Measurements from ENCODE around the gene NCOA6.
"Not testable (repeated sequence)": the region's sequence is repeated elsewhere in the genome, so short reads cannot be mapped to it uniquely, and the experiment has no call there.

The NCOA6 gene

GRCh38 chr20:34774886-34775285 lies 50.6 kb downstream of the NCOA6 start:
- no peak for DNase-seq (ENCODE audit: low spot score)

- no peak for DNase-seq (ENCODE audit: low spot score)
These were observed 51.0 kb downstream of the NCOA6 start for GRCh38 chr20:34774449-34774848.

GRCh38 chr20:34773726-34774125 lies 51.7 kb downstream of the NCOA6 start:
- DNase-seq (ENCODE audit: low spot score): no peak

GRCh38 chr20:34772437-34772836 lies 53.0 kb downstream of the NCOA6 start:
- DNase-seq (ENCODE audit: low spot score): no peak

- no peak for DNase-seq (ENCODE audit: low spot score)
These were observed 53.8 kb downstream of the NCOA6 start for GRCh38 chr20:34771680-34772081.

GRCh38 chr20:34768096-34768495 lies 57.4 kb downstream of the NCOA6 start:
- DNase-seq (ENCODE audit: low spot score): no peak

GRCh38 chr20:34762031-34762555 lies 63.4 kb downstream of the NCOA6 start:
- no peak for DNase-seq (ENCODE audit: low spot score)

GRCh38 chr20:34755367-34755766 lies 70.1 kb downstream of the NCOA6 start:
- no peak for DNase-seq (ENCODE audit: low spot score)

GRCh38 chr20:34754611-34755010 lies 70.8 kb downstream of the NCOA6 start:
- no peak for DNase-seq (ENCODE audit: low spot score)

- DNase-seq (ENCODE audit: low spot score): no peak
These were observed 71.6 kb downstream of the NCOA6 start for GRCh38 chr20:34753706-34754461.

GRCh38 chr20:34751453-34751852 lies 74.0 kb downstream of the NCOA6 start:
- no peak for DNase-seq (ENCODE audit: low spot score)

GRCh38 chr20:34750484-34750883 lies 75.0 kb downstream of the NCOA6 start:
- no peak for DNase-seq (ENCODE audit: low spot score)

- DNase-seq (ENCODE audit: low spot score): no peak
These were observed 76.7 kb downstream of the NCOA6 start for GRCh38 chr20:34748709-34749108.

- DNase-seq (ENCODE audit: low spot score): no peak
These were observed 78.0 kb downstream of the NCOA6 start for GRCh38 chr20:34747479-34747878.

GRCh38 chr20:34746674-34747073 lies 78.8 kb downstream of the NCOA6 start:
- DNase-seq (ENCODE audit: low spot score): no peak

GRCh38 chr20:34744847-34745246 lies 80.6 kb downstream of the NCOA6 start:
- no peak for DNase-seq (ENCODE audit: low spot score)

- DNase-seq (ENCODE audit: low spot score): no peak
These were observed 81.1 kb downstream of the NCOA6 start for GRCh38 chr20:34744340-34744739.

- no peak for DNase-seq (ENCODE audit: low spot score)
These were observed 82.4 kb downstream of the NCOA6 start for GRCh38 chr20:34743039-34743438.

- DNase-seq (ENCODE audit: low spot score): no peak
These were observed 89.2 kb downstream of the NCOA6 start for GRCh38 chr20:34736106-34736735.

GRCh38 chr20:34732523-34732922 lies 92.9 kb downstream of the NCOA6 start:
- DNase-seq (ENCODE audit: low spot score): no peak

GRCh38 chr20:34729416-34729815 lies 96.0 kb downstream of the NCOA6 start:
- no peak for DNase-seq (ENCODE audit: low spot score)

GRCh38 chr20:34724172-34724571 lies 101.3 kb downstream of the NCOA6 start:
- DNase-seq (ENCODE audit: low spot score): no peak

- DNase-seq (ENCODE audit: low spot score): not testable (repeated sequence)
These were observed 102.9 kb downstream of the NCOA6 start for GRCh38 chr20:34722560-34722959.

- DNase-seq (ENCODE audit: low spot score): no peak
These were observed 105.2 kb downstream of the NCOA6 start for GRCh38 chr20:34720266-34720665.
